ENCODE results near the gene KRT32. TPM values are rescaled to one million over a fixed set of nuclear protein-coding genes. Genes with fewer than 3 reads are reported as not detected.

KRT32 gene
- total RNA-seq, 2 experiments from 2014 or later = not detected

DNA sequence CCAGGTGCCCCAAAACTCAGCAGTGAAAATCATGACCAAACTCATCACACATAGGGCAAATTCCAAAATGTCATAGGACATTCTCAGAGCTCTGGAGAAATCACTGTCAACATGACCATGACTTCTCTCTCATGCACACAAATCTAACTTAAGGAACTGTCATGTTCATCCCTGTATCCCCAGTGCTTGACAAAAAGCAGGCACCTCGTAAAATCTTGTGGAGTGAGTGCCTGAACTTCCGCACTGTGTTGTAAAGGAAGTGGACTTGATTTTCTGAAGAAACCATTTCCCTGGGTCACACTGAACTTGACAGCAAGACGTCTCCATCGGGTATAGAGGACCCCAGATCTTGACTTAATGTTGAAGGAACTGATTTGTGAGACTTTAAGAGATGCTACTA is 45.6 kb downstream of the KRT32 start:
- no peaks in the 10 kb centered on the region for H3K27me3 Mint-ChIP-seq
- intact Hi-C loops (cut with DNase I, micrococcal nuclease) = no loop called here
- Histone ChIP-seq H3K36me3 (ENCODE audit: insufficient read depth, low read length) (no peaks in the 10 kb centered on the region), H3K27me3 (ENCODE audit: control insufficient read depth in 1 of 2, insufficient read depth in 2 of 2, low read length in 2 of 2) (no peaks in the 10 kb centered on the region), H3K4me1 (ENCODE audit: insufficient read depth, low read length) (no peaks in the 10 kb centered on the region), H3K27ac (ENCODE audit: low read depth in 1 of 2, low read length in 2 of 2) (no peak overlapping the region), H3K9me3 (ENCODE audit: control insufficient read depth in 1 of 2, insufficient read depth in 1 of 2, low read length in 2 of 2) (peaks cover 0 to 5% of the 10 kb centered on the region in 2 experiments), H3K4me3 (ENCODE audit: low read length) (no peak overlapping the region)
- no peaks in the 10 kb centered on the region for H3K36me3 Mint-ChIP-seq (ENCODE audit: low read depth)
- H3K4me3 Mint-ChIP-seq = no peak overlapping the region
- POLR2A ChIA-PET = no interaction called here
- no peak for ATAC-seq (ENCODE audit: poor library complexity)
- H3K4me1 Mint-ChIP-seq (ENCODE audit: low read depth) = no peaks in the 10 kb centered on the region
- TF ChIP-seq, protein P1, sequence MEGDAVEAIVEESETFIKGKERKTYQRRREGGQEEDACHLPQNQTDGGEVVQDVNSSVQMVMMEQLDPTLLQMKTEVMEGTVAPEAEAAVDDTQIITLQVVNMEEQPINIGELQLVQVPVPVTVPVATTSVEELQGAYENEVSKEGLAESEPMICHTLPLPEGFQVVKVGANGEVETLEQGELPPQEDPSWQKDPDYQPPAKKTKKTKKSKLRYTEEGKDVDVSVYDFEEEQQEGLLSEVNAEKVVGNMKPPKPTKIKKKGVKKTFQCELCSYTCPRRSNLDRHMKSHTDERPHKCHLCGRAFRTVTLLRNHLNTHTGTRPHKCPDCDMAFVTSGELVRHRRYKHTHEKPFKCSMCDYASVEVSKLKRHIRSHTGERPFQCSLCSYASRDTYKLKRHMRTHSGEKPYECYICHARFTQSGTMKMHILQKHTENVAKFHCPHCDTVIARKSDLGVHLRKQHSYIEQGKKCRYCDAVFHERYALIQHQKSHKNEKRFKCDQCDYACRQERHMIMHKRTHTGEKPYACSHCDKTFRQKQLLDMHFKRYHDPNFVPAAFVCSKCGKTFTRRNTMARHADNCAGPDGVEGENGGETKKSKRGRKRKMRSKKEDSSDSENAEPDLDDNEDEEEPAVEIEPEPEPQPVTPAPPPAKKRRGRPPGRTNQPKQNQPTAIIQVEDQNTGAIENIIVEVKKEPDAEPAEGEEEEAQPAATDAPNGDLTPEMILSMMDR (IDR thresholded peaks at IDR 0.05) = no peak
- no peaks in the 10 kb centered on the region for H3K9me3 Mint-ChIP-seq
- H3K27ac Mint-ChIP-seq = no peak overlapping the region
- no peak for DNase-seq
- CTCF ChIA-PET = no interaction called here

DNA sequence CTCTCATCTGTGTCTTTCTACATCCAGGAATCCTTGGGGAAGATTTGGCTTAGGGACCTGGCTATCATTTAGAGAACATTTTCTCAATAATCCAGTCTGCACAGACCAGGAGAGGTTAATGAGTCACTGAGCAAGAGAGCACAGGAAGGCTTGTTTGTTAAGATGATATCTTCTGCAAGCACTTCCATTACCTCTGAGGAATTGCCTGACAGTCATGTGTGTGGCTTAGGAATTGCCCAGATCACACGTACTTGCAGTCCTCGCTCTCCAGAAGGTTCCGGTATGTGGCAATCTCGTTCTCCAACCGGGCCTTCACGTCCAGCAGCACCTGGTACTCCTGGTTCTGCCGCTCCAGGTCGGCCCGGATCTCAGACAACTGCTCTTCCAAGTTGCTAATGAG is 46.1 kb downstream of the KRT32 start:
- Histone ChIP-seq H3K27ac (ENCODE audit: low read depth in 1 of 2, low read length in 2 of 2) (no peak overlapping the region), H3K36me3 (ENCODE audit: insufficient read depth, low read length) (no peaks in the 10 kb centered on the region), H3K27me3 (ENCODE audit: control insufficient read depth in 1 of 2, insufficient read depth in 2 of 2, low read length in 2 of 2) (no peaks in the 10 kb centered on the region), H3K4me3 (ENCODE audit: low read length) (no peak overlapping the region), H3K4me1 (ENCODE audit: insufficient read depth, low read length) (no peaks in the 10 kb centered on the region), H3K9me3 (ENCODE audit: control insufficient read depth in 1 of 2, insufficient read depth in 1 of 2, low read length in 2 of 2) (peaks cover 0 to 5% of the 10 kb centered on the region in 2 experiments)
- DNase-seq (no peak), ATAC-seq (ENCODE audit: poor library complexity) (no peak)
- ChIA-PET CTCF (no interaction called here), POLR2A (no interaction called here)
- no peak overlapping the region for H3K4me3 Mint-ChIP-seq
- H3K27me3 Mint-ChIP-seq = no peaks in the 10 kb centered on the region
- intact Hi-C loops (cut with DNase I, micrococcal nuclease) = no loop called here
- H3K9me3 Mint-ChIP-seq = no peaks in the 10 kb centered on the region
- no peaks in the 10 kb centered on the region for H3K4me1 Mint-ChIP-seq (ENCODE audit: low read depth)
- H3K27ac Mint-ChIP-seq = no peak overlapping the region
- TF ChIP-seq, protein P1 (IDR thresholded peaks at IDR 0.05) = no peak
- H3K36me3 Mint-ChIP-seq (ENCODE audit: low read depth) = no peaks in the 10 kb centered on the region

DNA sequence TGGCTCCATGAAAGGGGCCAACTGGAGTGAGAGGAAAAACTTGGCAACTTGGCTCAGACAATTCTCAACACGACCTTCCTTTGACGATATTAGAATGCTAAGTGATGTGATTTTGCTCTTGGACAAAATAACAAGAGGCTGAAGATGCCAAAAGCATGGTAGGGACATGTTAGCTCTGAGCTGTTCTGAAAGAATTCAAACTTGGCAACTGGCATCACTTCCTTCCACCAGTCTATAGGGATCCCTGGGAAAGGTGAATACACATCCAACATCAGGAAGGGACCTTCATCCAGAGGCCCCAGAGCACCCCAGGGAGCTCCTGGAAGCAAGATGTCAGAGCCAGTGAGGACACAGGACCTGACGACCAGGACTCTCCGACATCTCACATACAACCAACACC is 47.1 kb downstream of the KRT32 start:
- H3K4me1 ChIP-seq (ENCODE audit: insufficient read depth, low read length) = no peaks in the 10 kb centered on the region
- POLR2A ChIA-PET = no interaction called here
- H3K4me3 Mint-ChIP-seq = no peak overlapping the region
- H3K4me1 Mint-ChIP-seq (ENCODE audit: low read depth) = no peaks in the 10 kb centered on the region
- H3K9me3 ChIP-seq (ENCODE audit: control insufficient read depth in 1 of 2, insufficient read depth in 1 of 2, low read length in 2 of 2) = peaks cover 0 to 5% of the 10 kb centered on the region in 2 experiments
- no peaks in the 10 kb centered on the region for H3K27me3 Mint-ChIP-seq
- H3K36me3 ChIP-seq (ENCODE audit: insufficient read depth, low read length) = no peaks in the 10 kb centered on the region
- ATAC-seq (ENCODE audit: poor library complexity) = no peak
- no peak overlapping the region for H3K4me3 ChIP-seq (ENCODE audit: low read length)
- TF ChIP-seq, protein P1 (IDR thresholded peaks at IDR 0.05) = no peak
- intact Hi-C loops (cut with DNase I, micrococcal nuclease) = no loop called here
- H3K27ac Mint-ChIP-seq = no peak overlapping the region
- CTCF ChIA-PET = interaction anchor here (1.2 kb wide), 1 partner anchor 23 kb away, joined by 3 read pairs; no protein-coding TSS in a partner anchor
- no peaks in the 10 kb centered on the region for H3K36me3 Mint-ChIP-seq (ENCODE audit: low read depth)
- no peaks in the 10 kb centered on the region for H3K9me3 Mint-ChIP-seq
- no peak overlapping the region for H3K27ac ChIP-seq (ENCODE audit: low read depth in 1 of 2, low read length in 2 of 2)
- DNase-seq = no peak
- no peaks in the 10 kb centered on the region for H3K27me3 ChIP-seq (ENCODE audit: control insufficient read depth in 1 of 2, insufficient read depth in 2 of 2, low read length in 2 of 2)
